Frontal cortex (tissue), 4 donors: ENCODE data around the gene COPZ1. TPM values are rescaled to one million over a fixed set of nuclear protein-coding genes. Genes with fewer than 3 reads are reported as not detected.
"Not testable (repeated sequence)": the region's sequence is repeated elsewhere in the genome, so short reads cannot be mapped to it uniquely, and the experiment has no call there.

Source experiments
- DNase-seq, 2 donors: peaks; one replicate each; pipeline ENCODE4 v3.0.0; 2012; ENCODE audit warnings: low spot score in 2 of 2
- FAIRE-seq: peaks from 2 replicates; lab custom pipeline; 2012; peaks lifted over from hg19 to GRCh38; lab: Jason Lieb, UNC
- total RNA-seq: library from RNA; depleted of rRNA; stranded (reverse); fragments of >200 nt; gene quantifications from one replicate; pipeline ENCODE4 v1.2.3, GENCODE V29; 2014
- donor health status: control.
- donor health status: control.
- donor health status: control.

COPZ1 gene
- total RNA-seq, 1 donor from 2014 or later = 59.9 TPM

DNA sequence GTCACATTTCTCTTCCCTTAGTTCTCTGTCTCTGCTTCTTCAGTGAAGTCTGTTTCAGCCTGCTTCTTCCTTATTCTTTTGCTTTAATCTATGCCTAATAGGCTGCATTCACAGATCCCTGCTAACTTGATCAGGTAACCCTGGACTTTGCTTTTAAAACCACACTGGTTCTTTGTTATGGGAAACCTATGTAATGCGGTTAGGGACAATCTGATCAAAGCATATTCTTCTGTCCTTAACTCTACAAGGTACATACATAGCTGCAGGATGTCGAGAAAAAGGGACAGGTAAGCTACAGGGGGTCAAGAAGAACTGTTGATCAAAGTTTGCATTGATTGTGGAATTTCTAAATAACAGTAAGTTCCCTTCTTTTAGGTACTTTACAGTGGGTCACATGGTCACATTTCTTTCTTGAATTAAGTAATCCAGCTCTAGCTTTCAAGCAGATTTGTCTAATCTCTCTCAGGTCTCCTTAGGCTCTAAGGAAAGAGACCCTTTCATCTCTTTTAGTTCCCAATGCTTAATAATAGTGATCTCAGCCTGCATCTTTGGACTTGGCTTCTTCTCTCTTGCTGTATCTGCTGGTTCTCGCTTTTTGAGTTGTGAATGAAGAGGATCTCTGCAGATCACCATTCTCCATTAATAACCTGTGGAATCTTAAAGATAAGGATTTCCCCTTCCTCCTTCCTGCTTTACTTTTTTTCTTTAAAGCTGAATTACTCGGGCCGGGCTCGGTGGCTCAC, 3.8 kb downstream of the COPZ1 start:
- FAIRE-seq = no peak
- DNase-seq = no peak

DNA sequence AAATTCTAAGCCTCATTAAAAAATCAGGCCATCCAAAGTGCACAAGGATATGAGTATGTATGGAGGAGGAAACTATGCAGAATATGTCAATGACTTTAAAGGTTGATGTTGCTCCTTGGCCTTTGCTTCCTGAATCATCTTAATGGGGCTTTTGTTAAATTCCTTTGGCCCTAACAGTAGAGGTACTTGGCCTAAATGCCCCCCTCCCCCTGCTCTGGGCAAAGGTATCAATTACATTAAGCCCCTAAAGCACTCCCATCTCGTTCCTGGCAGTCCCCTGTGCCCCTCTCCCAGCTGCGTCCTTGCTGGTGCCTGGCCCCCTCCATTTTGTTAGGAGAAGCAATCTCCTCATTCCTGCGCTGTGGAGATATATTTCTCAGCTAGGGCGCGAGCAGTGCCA, 4.8 kb downstream of the COPZ1 start:
- DNase-seq = no peak
- no peak for FAIRE-seq

DNA sequence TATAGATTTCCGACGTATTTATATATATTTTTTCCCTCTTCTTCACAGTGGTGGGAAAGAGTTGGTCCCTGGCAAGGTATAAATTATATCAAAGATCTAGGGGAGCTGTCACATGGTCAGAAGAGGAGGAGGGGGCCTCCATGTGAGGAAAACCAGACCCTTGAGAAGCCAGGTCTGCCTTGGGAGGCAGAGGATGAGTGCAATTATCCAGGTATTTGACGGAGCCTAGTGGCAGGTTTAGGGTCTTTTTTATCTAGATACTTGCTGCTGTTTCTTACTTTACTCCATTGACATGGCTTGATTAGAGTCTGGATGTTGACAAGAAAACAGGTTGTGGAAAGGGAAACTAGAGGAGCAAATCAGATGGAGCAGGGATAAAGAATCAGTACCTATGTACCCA, 5.5 kb downstream of the COPZ1 start:
- FAIRE-seq (no peak), DNase-seq (no peak)

DNA sequence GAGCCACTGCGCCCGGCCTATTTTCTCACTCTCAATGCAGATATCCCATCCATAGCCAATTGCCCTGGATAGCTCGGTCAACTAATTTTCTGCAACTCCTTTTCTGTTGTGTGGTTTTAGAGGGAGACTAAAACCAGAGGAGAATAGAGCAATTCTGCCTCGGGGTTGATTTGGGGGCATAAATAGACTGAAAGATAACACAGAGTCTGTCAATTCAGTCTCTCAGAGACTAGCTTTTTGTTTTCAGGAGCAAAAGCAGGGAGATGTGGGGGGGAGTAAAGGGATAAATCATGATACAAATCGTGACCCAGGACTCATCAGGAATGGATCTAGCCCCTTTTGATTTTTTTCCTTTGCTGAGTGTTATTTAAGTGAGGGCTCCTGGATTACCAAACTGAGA, 6.5 kb downstream of the COPZ1 start:
- no peak for DNase-seq
- FAIRE-seq = no peak

DNA sequence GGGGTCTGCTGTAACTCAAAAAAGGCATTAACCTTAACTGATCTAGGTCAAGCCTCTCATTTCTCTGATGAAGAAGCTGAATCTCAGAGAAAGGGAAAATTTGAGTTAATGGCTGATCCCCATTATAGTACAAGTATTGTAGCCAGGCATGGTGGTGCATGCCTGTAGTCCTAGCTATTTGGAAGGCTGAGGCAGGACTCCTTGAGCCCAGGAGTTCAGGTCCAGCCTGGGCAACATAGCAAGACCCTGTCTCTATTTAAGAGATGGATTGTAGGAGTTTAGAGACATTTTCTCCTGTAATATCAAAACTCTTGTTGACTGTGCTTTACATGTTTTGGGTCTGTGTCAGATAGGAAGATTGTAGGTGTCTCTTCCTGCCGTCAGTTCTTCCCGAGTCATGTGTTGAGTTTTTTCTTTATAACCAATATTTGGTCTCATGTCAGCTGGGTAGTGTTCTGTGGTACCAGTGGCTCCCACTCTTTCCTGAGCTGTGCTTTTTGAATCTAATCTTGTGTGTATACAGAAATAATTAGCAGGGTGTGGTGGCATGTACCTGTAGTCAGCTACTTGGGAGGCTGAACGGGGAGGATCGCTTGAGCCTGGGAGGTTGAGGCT, 8.6 kb downstream of the COPZ1 start:
- FAIRE-seq = no peak

DNA sequence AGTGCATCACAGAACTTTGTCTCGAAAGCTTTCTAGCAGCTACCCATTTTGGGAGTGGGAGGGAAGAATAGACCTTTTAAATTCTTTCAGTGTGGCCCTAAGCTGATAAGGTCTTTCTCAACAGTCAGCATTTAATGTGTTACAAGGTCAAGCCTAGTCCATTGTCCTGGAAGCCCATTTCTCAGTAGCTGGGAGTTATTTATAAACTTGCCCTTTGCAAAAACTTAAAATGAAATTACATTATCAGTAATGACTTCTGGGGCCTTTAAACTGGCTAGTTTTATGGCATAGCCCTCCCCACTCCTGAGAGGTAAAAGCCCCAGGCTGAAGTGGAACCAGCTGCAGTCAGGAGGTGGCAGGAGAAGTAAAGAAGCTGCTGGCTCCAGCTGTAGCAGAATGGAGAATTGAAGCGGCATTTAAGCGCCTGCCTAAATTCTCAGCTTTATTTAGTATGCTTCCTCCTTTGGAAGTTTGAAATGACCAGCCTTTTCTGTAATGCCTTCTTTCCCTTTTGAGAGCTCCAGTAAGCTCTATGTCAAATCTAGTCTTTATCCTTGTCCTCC, 12.4 kb downstream of the COPZ1 start:
- FAIRE-seq (no peak), DNase-seq (no peak)

More for the DNA sequence above, 8.6 kb downstream of the COPZ1 start:
- DNase-seq = no peak

DNA sequence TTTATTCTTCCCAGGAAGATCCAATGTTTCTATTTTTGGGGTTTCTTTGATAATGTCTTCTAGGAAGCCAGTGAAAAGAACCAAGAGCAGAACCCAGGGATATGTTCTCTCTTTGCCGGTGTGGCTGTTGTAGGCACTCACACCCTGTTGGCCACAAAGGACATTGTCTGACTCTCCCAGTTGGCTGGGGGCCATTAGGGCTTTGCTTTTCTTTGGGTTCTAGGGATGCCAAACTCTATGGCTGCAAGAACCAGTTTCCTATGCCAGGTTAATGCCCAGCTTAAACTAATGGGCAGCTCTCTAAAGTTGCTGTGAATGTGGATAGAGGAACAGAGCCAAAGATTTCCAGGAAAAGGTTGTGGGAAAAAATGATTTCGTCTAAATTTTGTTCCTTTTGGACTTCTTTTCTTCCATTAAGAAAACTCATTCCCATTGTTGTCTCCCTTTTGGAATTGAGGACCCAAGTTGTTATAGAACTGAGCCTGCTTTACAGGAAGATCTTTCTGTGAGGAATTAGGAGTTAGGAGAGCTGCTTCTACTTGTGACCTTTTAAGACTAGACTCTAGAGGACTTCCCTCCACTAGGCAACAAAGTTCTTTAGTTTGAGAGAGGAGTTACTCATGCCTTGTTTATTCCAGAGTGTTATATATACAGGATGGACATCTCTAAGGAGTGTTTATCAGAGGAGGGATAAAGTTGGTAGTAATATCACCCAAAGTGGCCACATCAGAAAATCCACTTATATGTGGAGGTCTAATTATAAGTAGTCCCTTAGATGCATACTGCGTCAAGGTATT, 13.1 kb downstream of the COPZ1 start:
- DNase-seq = no peak
- FAIRE-seq = no peak

DNA sequence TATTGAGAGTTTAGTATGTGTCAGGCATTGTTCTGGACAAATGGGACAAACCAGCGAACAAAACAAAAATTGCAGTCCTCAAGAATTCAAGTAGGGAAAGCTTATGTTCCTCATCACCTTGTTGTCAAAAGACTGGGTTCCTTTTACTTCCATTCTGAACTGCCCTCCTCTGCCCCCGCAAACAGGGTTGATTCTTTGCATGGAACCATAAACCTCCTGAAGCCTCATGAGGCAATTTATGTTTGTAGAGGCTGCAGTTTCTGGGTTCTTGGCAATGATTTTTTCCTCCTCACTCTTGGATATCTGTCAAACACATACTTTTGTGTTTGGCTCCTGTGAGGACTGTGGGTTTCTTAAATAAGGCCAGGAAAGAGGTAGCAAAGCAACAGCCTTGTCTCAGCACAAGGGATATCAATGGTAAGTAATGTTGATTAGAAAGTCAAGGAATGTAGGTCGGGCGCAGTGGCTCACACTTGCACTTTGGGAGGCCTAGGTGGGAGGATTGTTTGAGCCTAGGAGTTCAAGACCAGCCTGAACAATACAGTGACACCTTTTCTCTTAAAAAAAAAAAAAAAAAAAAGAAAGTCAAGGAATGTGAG, 13.9 kb downstream of the COPZ1 start:
- FAIRE-seq (no peak), DNase-seq (no peak)

DNA sequence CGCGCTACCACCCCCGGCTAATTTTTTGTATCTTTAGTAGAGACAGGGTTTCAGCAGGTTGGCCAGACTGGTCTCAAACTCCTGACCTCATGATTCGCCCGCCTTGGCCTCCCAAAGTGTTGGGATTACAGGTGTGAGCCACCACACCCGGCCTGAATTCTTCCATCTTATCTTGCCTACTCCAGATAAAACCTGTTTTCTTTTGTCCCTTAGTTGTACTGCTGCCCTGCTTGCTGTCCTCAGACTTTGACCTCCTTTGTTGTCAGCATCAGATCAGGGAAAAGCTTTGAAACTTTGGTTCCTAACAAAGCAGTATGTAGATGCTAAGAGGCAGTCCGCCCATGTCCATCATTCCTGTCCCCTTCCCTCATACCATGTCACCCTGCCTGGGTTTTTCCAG, 15.9 kb downstream of the COPZ1 start:
- DNase-seq (no peak), FAIRE-seq (no peak)

DNA sequence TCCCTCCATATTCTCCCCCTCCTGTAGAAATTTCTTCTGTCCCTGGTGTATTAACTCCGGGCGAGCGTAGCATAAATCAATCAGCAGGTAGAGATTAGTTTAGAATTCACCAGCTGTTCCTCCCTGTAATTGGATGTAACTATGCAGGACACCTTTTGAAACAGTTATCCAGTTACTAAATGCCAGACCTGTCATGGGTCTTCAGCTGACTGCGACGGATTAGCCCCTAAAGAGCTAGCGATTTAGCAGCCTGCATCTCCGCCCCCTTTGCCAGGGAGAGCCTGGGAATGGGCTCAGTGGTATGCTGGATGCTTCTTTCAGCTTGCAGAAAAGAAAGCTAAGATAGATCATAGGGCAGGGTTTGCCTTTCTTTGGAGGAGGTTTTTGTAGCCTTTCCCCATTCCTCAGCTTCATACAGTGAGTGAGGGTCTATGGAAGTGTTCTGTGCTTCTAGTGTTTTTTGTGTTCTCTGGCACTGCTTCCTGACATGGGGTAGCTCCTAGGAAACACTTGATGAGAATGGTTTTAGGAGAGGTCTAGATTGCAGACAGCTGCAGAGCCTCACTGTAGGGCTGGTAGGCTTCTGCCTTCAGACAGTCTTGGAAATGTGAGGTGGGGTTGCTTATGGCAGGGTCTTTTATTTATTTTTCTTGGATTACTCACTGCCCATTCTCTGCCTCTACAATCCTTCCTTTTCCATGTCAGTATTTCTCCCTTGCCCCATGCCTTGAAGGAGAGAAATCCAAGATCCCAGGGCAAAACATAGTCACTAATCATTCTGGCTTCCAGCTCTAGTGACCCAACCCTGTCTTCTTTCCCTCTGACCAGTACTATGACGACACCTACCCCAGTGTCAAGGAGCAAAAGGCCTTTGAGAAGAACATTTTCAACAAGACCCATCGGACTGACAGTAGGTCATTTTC, 16.7 kb downstream of the COPZ1 start:
- DNase-seq (no peak), FAIRE-seq (no peak)

DNA sequence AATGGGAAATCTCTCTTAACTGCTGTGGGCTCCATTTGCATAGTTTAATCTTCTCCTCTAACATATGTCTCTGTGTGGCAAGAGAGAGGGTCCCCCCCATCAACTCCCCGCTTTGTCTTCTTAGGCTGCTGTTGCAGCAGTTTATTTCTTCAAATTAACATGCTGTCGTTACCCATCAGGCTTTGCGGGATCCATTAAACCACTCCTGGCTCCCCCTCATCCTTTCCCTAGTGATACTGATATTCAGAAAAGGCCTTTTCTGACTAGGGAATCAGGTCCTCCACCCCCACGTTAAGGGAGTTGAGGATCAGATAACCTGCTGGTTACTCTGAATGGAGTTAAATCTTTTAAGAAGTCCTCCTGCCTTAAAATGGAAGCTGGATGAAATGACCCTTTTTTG, 24.1 kb downstream of the COPZ1 start:
- FAIRE-seq (no peak), DNase-seq (no peak)

DNA sequence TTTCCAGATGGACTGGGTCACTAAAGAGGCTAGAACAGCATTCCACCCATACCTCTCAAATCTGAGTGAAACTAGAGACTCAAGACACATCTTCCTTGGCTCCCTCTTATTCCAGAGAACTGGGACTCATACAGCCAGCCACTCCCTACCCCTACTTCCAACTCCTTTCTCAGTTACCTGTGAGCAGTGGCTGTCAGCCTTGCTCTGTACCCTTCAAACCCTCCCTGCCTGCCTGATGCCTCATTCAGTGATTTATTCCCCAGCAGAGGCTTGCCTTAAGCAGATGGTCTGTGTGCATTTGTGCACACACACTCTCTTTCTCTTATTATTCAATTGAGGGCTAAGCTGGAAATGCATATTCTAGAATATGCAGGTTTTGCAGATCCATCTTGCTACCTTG, 24.7 kb downstream of the COPZ1 start:
- DNase-seq = no peak
- no peak for FAIRE-seq

DNA sequence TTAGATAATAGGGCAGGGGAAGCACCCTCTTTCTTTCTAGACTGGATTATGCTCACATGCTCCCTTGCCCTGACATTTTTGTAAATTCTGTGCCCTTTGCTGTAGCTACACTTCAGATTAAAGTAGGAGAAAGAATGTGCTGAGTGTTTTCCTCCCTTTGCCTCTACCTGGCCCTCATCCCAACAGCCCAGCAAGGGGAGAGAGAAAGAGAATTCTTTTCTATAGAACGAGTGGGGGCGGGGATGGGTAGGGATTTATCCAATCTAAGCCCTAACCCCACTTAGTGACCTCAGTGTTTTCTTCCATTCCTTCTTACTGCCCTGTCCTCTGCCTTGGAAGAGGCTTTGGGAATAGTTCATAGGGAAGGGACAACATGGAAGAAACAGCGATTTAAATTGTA, 25.8 kb downstream of the COPZ1 start:
- FAIRE-seq (no peak), DNase-seq (no peak)

DNA sequence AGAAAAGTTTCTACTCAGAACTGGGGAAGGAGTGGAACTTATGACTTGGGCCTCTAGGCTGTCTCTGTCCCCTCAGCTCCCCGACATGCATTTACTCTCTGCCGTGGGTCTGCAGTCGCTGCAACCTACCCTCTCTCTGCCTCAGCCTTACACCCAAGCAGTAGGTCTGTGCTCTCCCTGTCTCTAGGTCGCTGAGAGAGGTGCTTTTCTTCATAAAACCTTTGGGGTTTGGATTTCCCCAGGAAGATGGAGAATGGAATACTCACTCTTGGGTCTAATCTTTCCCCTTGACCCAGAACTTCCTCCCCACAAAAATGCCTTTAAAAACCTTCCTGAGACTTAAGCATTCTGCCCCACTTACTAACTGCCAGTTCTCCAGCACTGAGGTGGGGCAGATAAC, 26.4 kb downstream of the COPZ1 start:
- FAIRE-seq (no peak), DNase-seq (no peak)

DNA sequence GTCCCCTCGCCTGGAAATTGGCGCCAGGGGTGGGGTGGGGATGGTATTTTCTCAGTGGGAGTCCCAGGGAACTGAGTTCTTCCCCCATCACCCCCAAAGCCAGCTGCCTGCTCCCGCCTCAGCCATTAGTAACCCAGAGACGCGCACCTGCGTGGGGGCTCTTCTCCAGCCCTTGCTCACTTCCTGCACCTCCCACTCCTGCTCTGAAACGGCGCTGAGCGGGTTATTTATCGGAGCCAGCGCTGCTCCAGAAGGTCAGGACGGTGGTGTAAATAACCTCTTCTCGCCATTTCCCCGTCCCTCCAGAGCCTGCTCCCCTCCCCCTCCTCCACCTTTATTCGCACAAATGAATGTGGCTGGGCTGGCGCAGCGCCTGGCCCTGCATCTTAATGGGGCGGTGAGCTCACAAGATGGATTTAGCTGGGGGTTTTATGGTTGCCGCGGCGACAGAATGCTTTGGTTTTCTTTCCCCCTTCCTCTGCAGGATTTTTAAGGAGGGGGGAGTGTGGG, 27.1 kb downstream of the COPZ1 start:
- FAIRE-seq (no peak), DNase-seq (no peak)

DNA sequence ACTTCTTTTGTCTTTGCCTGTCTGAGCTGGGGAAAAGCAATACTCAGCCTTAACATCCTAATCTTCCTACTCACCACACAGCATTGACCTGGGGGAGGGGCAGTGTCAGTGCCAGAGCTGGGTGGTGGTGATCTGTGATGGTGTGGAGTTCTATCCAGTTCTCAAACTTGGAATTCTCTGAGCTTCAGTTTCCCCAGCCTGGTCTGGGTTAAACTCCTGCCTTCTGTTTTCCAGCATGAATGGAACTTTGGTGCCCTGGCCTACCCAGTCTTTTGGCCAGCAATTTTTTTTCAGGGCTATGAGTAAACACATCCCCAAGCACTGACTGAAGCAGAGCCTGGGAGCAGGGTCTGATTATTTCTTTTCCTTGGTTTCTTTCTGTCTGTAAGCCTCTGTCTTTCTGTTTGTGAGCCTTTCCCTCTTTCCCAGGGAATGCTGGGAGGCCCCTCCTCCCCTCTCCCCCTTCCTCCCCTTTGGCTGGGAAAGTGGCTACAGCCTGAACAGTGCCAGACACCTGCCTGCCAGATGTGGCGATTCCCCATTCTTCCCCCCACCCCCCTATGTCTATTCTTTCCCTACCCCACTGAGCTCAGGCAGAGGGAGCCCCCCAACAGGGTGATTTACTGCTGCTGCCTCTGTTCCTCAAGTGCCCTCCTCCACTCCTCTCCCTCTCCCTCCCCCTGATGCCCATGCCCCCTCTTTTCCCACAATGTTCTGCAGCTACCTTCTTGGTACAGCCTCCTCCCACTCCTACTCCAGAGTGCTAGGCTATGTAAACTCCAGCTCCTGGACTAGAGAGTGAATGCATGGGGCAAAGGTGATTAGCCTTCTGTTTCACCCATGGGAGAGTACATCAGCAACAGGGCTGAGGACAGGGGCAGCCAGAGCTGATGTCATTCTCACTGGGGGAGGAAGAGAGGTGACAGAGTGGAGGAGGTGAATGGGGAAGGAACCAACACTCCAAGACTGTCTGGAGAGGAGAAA, 28.3 kb downstream of the COPZ1 start:
- FAIRE-seq (no peak), DNase-seq (no peak)

DNA sequence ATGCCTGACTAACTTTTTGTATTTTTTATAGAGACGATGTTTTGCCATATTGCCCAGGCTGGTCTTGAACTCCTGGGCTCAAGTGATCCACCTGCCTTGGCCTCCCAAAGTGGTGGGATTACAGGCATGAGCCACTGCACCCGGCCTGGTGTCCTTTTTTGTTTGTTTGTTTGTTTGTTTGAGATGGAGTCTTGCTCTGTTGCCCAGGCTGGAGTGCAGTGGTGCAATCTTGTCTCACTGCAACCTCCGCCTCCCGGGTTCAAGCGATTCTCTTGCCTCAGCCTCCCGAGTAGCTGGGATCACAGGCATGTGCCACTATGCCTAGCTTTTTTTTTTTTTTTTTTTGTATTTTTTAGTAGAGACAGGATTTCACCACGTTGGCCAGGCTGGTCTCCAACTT, 29.3 kb downstream of the COPZ1 start:
- DNase-seq, FAIRE-seq: not testable (repeated sequence)
